Smooth muscle cell (in vitro differentiated cells): ENCODE measurements around the gene HAPSTR1. TPM values are rescaled to one million over a fixed set of nuclear protein-coding genes. Genes with fewer than 3 reads are reported as not detected.

Source experiments
- DNase-seq: peaks from one replicate; lab custom pipeline; 2025; ENCODE audit not compliant: unreplicated experiment; lab: John Stamatoyannopoulos, UW
- H2AFZ ChIP-seq: fragments of 200-600 bp; sonication (generic); 2 replicates; pipeline ENCODE4 v1.6.0; 2016; ENCODE audit warnings: antibody characterized with exemption, low read depth, mild to moderate bottlenecking
- H3F3A ChIP-seq: fragments of 200-600 bp; sonication (generic); 2 replicates; pipeline ENCODE4 v1.6.0; 2017; ENCODE audit warnings: antibody characterized with exemption, low read depth
- H3K27ac ChIP-seq: fragments of 200-600 bp; sonication (generic); 2 replicates; pipeline ENCODE4 v1.5.1; 2016; ENCODE audit warnings: low read depth, mild to moderate bottlenecking
- H3K27me3 ChIP-seq: fragments of 200-600 bp; sonication (generic); 2 replicates; pipeline ENCODE4 v1.6.1; 2016; ENCODE audit warnings: low read depth, mild to moderate bottlenecking
- H3K36me3 ChIP-seq: fragments of 200-600 bp; sonication (generic); 2 replicates; pipeline ENCODE4 v1.5.1; 2016; ENCODE audit warnings: low read depth
- H3K4me1 ChIP-seq: fragments of 200-600 bp; sonication (generic); 2 replicates; pipeline ENCODE4 v1.5.1; 2016; ENCODE audit warnings: low read depth
- H3K4me2 ChIP-seq: fragments of 200-600 bp; sonication (generic); 2 replicates; pipeline ENCODE4 v1.6.0; 2016; ENCODE audit warnings: mild to moderate bottlenecking
- H3K4me3 ChIP-seq: fragments of 200-600 bp; sonication (generic); 2 replicates; pipeline ENCODE4 v1.5.1; 2016; ENCODE audit warnings: mild to moderate bottlenecking
- H3K79me2 ChIP-seq: fragments of 200-600 bp; sonication (generic); 2 replicates; pipeline ENCODE4 v1.6.0; 2016; ENCODE audit warnings: low read depth, mild to moderate bottlenecking
- H3K9ac ChIP-seq: fragments of 200-600 bp; sonication (generic); 2 replicates; pipeline ENCODE4 v1.6.0; 2016; ENCODE audit warnings: low read depth
- H3K9me3 ChIP-seq: fragments of 200-600 bp; sonication (generic); replicated peaks from 2 replicates; pipeline ENCODE4 v1.5.1; 2016; ENCODE audit warnings: low read depth
- H4K20me1 ChIP-seq: fragments of 200-600 bp; sonication (generic); 2 replicates; pipeline ENCODE4 v1.6.0; 2016; ENCODE audit warnings: low read depth
- CTCF ChIP-seq: fragments of 200-600 bp; sonication (generic); IDR thresholded peaks from 2 replicates; pipeline ENCODE4 v1.5.1; 2017; ENCODE audit warnings: borderline replicate concordance, mild to moderate bottlenecking, antibody characterized with exemption; ENCODE audit not compliant: insufficient read depth, poor library complexity, severe bottlenecking
- WGBS: methylation state at CpG from one replicate; pipeline ENCODE4 v1.1.7; 2016; ENCODE audit warnings: low lambda C conversion rate; 5-methylcytosine and 5-hydroxymethylcytosine counted together
- polyA plus RNA-seq: library from polyadenylated mRNA; unstranded; fragments of >200 nt; fragmentation: Nextera tagmentation; extraction: Ambion mirVana; gene quantifications from 2 replicates; pipeline ENCODE4 v1.2.1, GENCODE V29; 2016
- total RNA-seq: library from RNA; depleted of rRNA; stranded (reverse); fragments of >200 nt; gene quantifications from 2 replicates; pipeline ENCODE4 v1.2.3, GENCODE V29; 2014

HAPSTR1 gene
- total and polyA plus RNA-seq, 2 experiments from 2014 or later = 26.7 to 77.5 TPM

DNA sequence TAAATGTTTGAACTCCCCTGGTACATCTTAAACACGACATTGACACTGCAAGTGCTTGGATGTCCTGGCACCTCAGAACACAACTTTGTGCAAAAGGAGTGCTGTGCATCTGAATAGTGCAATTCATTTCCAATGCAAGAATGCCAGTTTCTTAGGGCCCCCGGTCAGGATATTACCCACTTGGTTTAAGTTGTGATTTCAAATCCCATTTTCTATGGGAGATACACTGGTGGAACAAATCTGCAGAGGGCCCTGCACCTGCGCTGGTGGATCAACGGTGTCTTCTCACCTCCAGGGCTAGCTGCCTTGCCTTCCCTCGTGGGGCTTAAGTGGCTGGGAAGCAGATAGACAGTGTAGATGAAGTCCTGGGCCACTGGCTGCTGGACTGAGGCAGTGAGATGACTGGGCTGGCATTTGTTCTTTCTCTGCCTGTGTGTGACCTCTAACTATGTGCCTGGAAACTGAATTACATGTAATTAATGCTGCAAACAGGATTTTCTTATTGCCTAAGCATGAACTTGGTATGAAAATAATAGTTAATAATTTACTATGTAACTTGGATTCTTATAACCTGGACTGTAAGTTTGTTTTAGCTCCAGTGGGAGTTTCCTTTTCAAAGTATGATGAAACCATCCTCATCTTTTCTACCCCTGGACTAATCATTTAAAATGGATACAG, 20.9 kb downstream of the HAPSTR1 start:
- H2AFZ ChIP-seq = no peak overlapping the region
- H3K27ac ChIP-seq = peak overlapping the region; percentile 90
- 77% methylated on average over 5 of the region's 5 CpGs for WGBS
- no peak for TF ChIP-seq CTCF
- peaks cover 13% of the 10 kb centered on the region for H3K36me3 ChIP-seq
- no peak overlapping the region for H3K9ac ChIP-seq
- no peaks in the 10 kb centered on the region for H3K9me3 ChIP-seq
- DNase-seq = no peak
- H4K20me1 ChIP-seq = peaks cover 100% of the 10 kb centered on the region
- no peak overlapping the region for H3K4me3 ChIP-seq
- H3F3A ChIP-seq = peaks cover 46% of the 10 kb centered on the region
- no peak overlapping the region for H3K4me2 ChIP-seq
- no peaks in the 10 kb centered on the region for H3K27me3 ChIP-seq
- peaks cover 46% of the 10 kb centered on the region for H3K4me1 ChIP-seq
- H3K79me2 ChIP-seq = peaks cover 100% of the 10 kb centered on the region

DNA sequence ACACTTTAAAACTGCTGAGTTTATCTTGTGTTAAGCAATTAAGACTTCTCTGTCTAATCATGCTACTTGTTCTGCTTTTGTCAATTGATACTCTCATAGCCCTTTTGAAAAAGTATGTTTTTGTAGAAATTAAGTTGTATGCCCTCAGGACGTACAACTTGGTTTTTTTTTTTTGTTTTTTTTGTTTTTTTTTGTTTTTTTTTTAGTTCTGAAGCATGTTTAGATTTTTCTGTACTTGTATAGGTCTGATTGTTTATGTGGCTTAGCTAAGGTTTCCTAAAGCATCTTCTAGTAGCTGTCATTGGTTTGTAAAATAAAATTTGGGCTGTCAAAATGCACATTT, 21.4 kb downstream of the HAPSTR1 start:
- no peak for TF ChIP-seq CTCF
- DNase-seq = no peak
- Histone ChIP-seq H2AFZ (no peak overlapping the region), H3K4me3 (no peak overlapping the region), H4K20me1 (peaks cover 100% of the 10 kb centered on the region), H3K9ac (no peak overlapping the region), H3K79me2 (peaks cover 100% of the 10 kb centered on the region), H3K36me3 (peaks cover 10% of the 10 kb centered on the region), H3K27ac (peak overlapping the region; percentile 90), H3K4me1 (peaks cover 43% of the 10 kb centered on the region), H3K27me3 (no peaks in the 10 kb centered on the region), H3F3A (peaks cover 51% of the 10 kb centered on the region), H3K9me3 (no peaks in the 10 kb centered on the region), H3K4me2 (no peak overlapping the region)
- WGBS = 93% methylated on average over 1 of the region's 1 CpG

GRCh38 chr16:9113707-9114106, 22.3 kb downstream of the HAPSTR1 start:
- no peak overlapping the region for H2AFZ ChIP-seq
- no peak for TF ChIP-seq CTCF
- peaks cover 100% of the 10 kb centered on the region for H3K79me2 ChIP-seq
- H3K9me3 ChIP-seq = no peaks in the 10 kb centered on the region
- H3K4me3 ChIP-seq = no peak overlapping the region
- peaks cover 35% of the 10 kb centered on the region for H3K4me1 ChIP-seq
- H3F3A ChIP-seq = peaks cover 48% of the 10 kb centered on the region
- no peak for DNase-seq
- 98% methylated on average over 3 of the region's 3 CpGs for WGBS
- no peaks in the 10 kb centered on the region for H3K27me3 ChIP-seq
- peak overlapping the region; percentile 90 for H3K27ac ChIP-seq
- H3K36me3 ChIP-seq = peaks cover 3% of the 10 kb centered on the region
- no peak overlapping the region for H3K9ac ChIP-seq
- no peak overlapping the region for H3K4me2 ChIP-seq
- H4K20me1 ChIP-seq = peaks cover 100% of the 10 kb centered on the region

DNA sequence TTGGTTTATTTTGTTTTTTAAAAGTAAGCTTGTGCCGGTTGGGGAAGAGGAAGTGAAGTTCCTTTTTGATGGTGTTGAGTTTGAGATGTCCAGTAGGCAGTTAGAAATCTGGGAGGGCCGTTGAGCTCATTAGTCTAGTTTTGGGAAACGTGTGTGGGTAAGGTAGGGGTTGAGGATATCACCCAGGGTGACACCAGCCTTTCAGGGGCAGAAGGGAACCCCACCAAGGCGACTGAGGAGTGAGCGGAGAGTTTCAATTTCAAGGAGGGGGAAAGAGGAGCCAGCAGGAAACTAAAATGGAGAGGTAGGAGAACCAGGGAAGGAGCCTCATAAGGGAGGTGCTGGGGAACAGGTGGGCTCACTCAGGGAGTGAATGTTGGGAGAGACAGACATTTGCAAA, 22.7 kb downstream of the HAPSTR1 start:
- no peak overlapping the region for H3K9ac ChIP-seq
- no peak overlapping the region for H3K4me2 ChIP-seq
- no peak overlapping the region for H2AFZ ChIP-seq
- H3K79me2 ChIP-seq = peaks cover 100% of the 10 kb centered on the region
- H3K36me3 ChIP-seq = no peaks in the 10 kb centered on the region
- no peak overlapping the region for H3K4me3 ChIP-seq
- peaks cover 31% of the 10 kb centered on the region for H3K4me1 ChIP-seq
- no peak for TF ChIP-seq CTCF
- no peaks in the 10 kb centered on the region for H3K9me3 ChIP-seq
- WGBS = 95% methylated on average over 5 of the region's 5 CpGs
- peaks cover 44% of the 10 kb centered on the region for H3F3A ChIP-seq
- H4K20me1 ChIP-seq = peaks cover 100% of the 10 kb centered on the region
- H3K27me3 ChIP-seq = no peaks in the 10 kb centered on the region
- H3K27ac ChIP-seq = peak overlapping the region; percentile 90
- DNase-seq = no peak
